ENCODE data around the gene IL6R.

IL6R gene

DNA sequence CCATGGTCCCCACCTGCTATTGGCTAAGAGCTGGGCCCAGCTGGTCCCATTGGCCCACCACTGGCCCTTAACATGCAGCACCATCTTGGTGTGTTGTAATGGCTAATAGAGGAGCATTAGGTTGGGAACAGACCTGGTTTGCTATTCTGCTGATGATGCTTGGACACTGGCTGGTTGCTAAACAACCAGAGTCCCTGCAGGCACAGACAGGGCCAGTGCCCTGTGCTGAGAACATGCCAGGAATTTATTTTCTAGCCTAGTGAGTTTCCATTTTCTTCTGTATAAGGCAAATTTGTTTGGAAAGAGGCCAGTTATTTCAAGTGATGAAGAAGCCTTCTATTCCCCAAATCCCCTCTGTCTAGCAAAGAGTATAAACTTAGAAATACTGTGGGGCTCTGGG, 53.9 kb downstream of the IL6R start:
- Histone ChIP-seq H4K20me1 (peaks cover 0 to 94% (median 31%) of the 10 kb centered on the region in 11 experiments; a peak in 17 of 22 replicates), H3K9me3 (replicated peaks in 1 of 11) (peaks cover 0 to 8% (median 0%) of the 10 kb centered on the region in 11 experiments; a peak in 2 of 22 replicates), H3K27ac (no peak overlapping the region), H3K4me1 (peaks cover 12 to 47% (median 22%) of the 10 kb centered on the region in 10 experiments; a peak in 19 of 20 replicates), H3K27me3 (no peaks in the 10 kb centered on the region), H3K9ac (no peak overlapping the region), H3K4me2 (no peak overlapping the region), H3K36me3 (peaks cover 0 to 100% (median 93%) of the 10 kb centered on the region in 11 experiments; a peak in 20 of 22 replicates), H3K4me3 (no peak overlapping the region)
- no peak for TF ChIP-seq Cebpa-rat (IDR thresholded peaks at IDR 0.05)

DNA sequence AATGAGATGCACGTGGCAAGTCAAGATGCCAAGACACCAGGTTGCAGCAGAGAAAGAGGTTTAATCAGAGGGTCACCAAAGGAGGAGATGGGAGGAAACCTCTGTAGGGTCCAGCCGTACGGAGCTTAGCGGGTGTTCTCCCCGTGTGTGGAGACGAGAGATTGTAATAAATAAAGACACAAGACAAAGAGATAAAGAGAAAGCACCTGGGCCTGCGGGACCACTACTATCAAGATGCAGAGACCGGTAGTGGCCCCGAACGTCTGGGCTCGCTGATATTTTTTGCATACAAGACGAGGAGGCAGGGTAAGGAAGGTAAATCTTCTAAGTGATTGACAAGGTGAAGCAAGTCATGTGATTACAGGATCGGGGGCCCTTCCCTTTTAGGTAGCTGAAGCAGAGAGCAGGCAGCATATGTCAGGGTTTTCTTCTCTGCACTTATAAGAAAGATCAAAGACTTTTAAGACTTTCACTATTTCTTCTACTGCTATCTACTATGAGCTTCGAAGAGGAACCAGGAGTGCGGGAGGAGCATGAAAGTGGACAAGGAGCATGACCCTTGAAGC, 55.6 kb downstream of the IL6R start:
- Histone ChIP-seq H3K4me1 (peaks cover 9 to 53% (median 25%) of the 10 kb centered on the region in 10 experiments; a peak in 18 of 20 replicates), H3K9ac (no peak overlapping the region), H3K4me3 (no peak overlapping the region), H3K36me3 (peaks cover 0 to 100% (median 93%) of the 10 kb centered on the region in 11 experiments; a peak in 20 of 22 replicates), H3K9me3 (replicated peaks in 1 of 11) (peaks cover 0 to 8% (median 0%) of the 10 kb centered on the region in 11 experiments; a peak in 2 of 22 replicates), H3K4me2 (no peak overlapping the region), H3K27me3 (no peaks in the 10 kb centered on the region), H4K20me1 (peaks cover 0 to 94% (median 34%) of the 10 kb centered on the region in 11 experiments; a peak in 13 of 22 replicates), H3K27ac (no peak overlapping the region)
- no peak for TF ChIP-seq Cebpa-rat (IDR thresholded peaks at IDR 0.05)

DNA sequence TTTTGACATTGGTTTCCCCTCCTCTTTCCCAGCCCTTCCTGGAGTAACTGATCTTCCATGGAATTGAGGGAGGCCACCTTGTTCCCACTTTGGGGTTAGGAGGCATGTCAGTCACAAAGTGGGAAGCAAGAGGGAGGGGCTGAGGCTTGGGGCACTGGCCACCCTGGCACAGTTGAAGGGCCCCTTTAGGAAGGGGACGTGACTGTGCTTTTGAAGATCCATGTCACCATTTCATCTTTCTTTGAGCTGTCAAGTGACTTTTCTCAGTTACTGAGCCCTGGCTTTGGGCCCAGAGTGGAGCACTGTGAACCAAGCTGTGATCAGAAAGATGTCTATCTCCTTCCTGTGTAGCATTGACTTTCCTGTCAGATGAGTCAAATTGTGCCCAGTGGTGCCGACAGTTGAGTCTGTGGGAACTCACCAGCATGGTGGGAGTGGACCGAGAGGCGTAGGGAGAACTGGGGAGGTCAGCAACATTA, 58.4 kb downstream of the IL6R start:
- no peak overlapping the region; a peak in 1 of 20 replicates for H3K4me3 ChIP-seq
- no peaks in the 10 kb centered on the region; a peak in 1 of 22 replicates for H3K9me3 ChIP-seq (replicated peaks in 1 of 11)
- peaks cover 0 to 100% (median 77%) of the 10 kb centered on the region in 11 experiments; a peak in 18 of 22 replicates for H3K36me3 ChIP-seq
- TF ChIP-seq Cebpa-rat (IDR thresholded peaks at IDR 0.05), result no peak
- H3K9ac ChIP-seq, result peak overlapping the region in 3 of 11 experiments; percentile 5 to 35 (median 18); a peak in 3 of 22 replicates
- no peaks in the 10 kb centered on the region for H3K27me3 ChIP-seq
- H3K4me1 ChIP-seq, result peaks cover 9 to 69% (median 27%) of the 10 kb centered on the region in 10 experiments; a peak in 18 of 20 replicates
- H4K20me1 ChIP-seq, result peaks cover 0 to 96% (median 55%) of the 10 kb centered on the region in 11 experiments; a peak in 18 of 22 replicates
- H3K4me2 ChIP-seq, result peak overlapping the region in 9 of 11 experiments; percentile 4 to 81 (median 49); a peak in 16 of 22 replicates
- peak overlapping the region in 8 of 11 experiments; percentile 11 to 71 (median 46); a peak in 13 of 22 replicates for H3K27ac ChIP-seq

DNA sequence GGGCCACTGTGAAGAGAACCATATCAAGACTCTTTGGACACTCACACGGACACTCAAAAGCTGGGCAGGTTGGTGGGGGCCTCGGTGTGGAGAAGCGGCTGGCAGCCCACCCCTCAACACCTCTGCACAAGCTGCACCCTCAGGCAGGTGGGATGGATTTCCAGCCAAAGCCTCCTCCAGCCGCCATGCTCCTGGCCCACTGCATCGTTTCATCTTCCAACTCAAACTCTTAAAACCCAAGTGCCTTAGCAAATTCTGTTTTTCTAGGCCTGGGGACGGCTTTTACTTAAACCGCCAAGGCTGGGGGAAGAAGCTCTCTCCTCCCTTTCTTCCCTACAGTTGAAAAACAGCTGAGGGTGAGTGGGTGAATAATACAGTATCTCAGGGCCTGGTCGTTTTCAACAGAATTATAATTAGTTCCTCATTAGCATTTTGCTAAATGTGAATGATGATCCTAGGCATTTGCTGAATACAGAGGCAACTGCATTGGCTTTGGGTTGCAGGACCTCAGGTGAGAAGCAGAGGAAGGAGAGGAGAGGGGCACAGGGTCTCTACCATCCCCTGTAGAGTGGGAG, 60.6 kb downstream of the IL6R start:
- Histone ChIP-seq H3K4me2 (peak overlapping the region in 4 of 11 experiments; percentile 10 to 93 (median 80); a peak in 7 of 22 replicates), H3K9me3 (replicated peaks in 1 of 11) (no peaks in the 10 kb centered on the region), H3K4me3 (no peak overlapping the region), H3K27me3 (no peaks in the 10 kb centered on the region), H3K36me3 (peaks cover 0 to 84% (median 56%) of the 10 kb centered on the region in 11 experiments; a peak in 18 of 22 replicates), H3K27ac (peak overlapping the region in 3 of 11 experiments; percentile 64 to 69 (median 67); a peak in 7 of 22 replicates), H3K9ac (peak overlapping the region in 3 of 11 experiments; percentile 52 to 63 (median 55); a peak in 6 of 22 replicates), H3K4me1 (peaks cover 9 to 67% (median 27%) of the 10 kb centered on the region in 10 experiments; a peak in 18 of 20 replicates), H4K20me1 (peaks cover 0 to 99% (median 60%) of the 10 kb centered on the region in 11 experiments; a peak in 18 of 22 replicates)
- TF ChIP-seq Cebpa-rat (IDR thresholded peaks at IDR 0.05), result no peak

DNA sequence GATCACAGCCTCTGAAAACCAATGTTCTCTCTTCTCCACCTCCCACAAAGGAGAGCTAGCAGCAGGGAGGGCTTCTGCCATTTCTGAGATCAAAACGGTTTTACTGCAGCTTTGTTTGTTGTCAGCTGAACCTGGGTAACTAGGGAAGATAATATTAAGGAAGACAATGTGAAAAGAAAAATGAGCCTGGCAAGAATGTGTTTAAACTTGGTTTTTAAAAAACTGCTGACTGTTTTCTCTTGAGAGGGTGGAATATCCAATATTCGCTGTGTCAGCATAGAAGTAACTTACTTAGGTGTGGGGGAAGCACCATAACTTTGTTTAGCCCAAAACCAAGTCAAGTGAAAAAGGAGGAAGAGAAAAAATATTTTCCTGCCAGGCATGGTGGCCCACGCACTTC, 61.1 kb downstream of the IL6R start:
- H4K20me1 ChIP-seq, result peaks cover 0 to 99% (median 65%) of the 10 kb centered on the region in 11 experiments; a peak in 18 of 22 replicates
- peak overlapping the region in 3 of 11 experiments; percentile 52 to 63 (median 55); a peak in 6 of 22 replicates for H3K9ac ChIP-seq
- H3K27ac ChIP-seq, result peak overlapping the region in 3 of 11 experiments; percentile 64 to 69 (median 67); a peak in 7 of 22 replicates
- peaks cover 9 to 62% (median 27%) of the 10 kb centered on the region in 10 experiments; a peak in 18 of 20 replicates for H3K4me1 ChIP-seq
- peak overlapping the region in 4 of 11 experiments; percentile 10 to 93 (median 80); a peak in 7 of 22 replicates for H3K4me2 ChIP-seq
- no peaks in the 10 kb centered on the region for H3K27me3 ChIP-seq
- no peaks in the 10 kb centered on the region for H3K9me3 ChIP-seq (replicated peaks in 1 of 11)
- H3K36me3 ChIP-seq, result peaks cover 0 to 79% (median 51%) of the 10 kb centered on the region in 11 experiments; a peak in 18 of 22 replicates
- H3K4me3 ChIP-seq, result no peak overlapping the region
- TF ChIP-seq Cebpa-rat (IDR thresholded peaks at IDR 0.05), result no peak

DNA sequence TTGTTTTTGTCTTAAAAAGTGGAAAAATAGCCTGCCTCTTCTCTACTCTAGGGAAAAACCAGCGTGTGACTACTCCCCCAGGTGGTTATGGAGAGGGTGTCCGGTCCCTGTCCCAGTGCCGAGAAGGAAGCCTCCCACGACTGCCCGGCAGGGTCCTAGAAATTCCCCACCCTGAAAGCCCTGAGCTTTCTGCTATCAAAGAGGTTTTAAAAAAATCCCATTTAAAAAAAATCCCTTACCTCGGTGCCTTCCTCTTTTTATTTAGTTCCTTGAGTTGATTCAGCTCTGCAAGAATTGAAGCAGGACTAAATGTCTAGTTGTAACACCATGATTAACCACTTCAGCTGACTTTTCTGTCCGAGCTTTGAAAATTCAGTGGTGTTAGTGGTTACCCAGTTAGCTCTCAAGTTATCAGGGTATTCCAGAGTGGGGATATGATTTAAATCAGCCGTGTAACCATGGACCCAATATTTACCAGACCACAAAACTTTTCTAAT, 61.8 kb downstream of the IL6R start:
- no peaks in the 10 kb centered on the region for H3K27me3 ChIP-seq
- no peak for TF ChIP-seq Cebpa-rat (IDR thresholded peaks at IDR 0.05)
- H3K36me3 ChIP-seq, result peaks cover 0 to 71% (median 44%) of the 10 kb centered on the region in 11 experiments; a peak in 18 of 22 replicates
- H3K9ac ChIP-seq, result peak overlapping the region in 3 of 11 experiments; percentile 52 to 55 (median 55); a peak in 4 of 22 replicates
- peaks cover 9 to 56% (median 24%) of the 10 kb centered on the region in 10 experiments; a peak in 18 of 20 replicates for H3K4me1 ChIP-seq
- no peak overlapping the region for H3K4me3 ChIP-seq
- H4K20me1 ChIP-seq, result peaks cover 0 to 95% (median 68%) of the 10 kb centered on the region in 11 experiments; a peak in 18 of 22 replicates
- H3K4me2 ChIP-seq, result peak overlapping the region in 3 of 11 experiments; percentile 80 to 93 (median 81); a peak in 6 of 22 replicates
- H3K9me3 ChIP-seq (replicated peaks in 1 of 11), result no peaks in the 10 kb centered on the region
- peak overlapping the region in 3 of 11 experiments; percentile 27 to 69 (median 67); a peak in 5 of 22 replicates for H3K27ac ChIP-seq

DNA sequence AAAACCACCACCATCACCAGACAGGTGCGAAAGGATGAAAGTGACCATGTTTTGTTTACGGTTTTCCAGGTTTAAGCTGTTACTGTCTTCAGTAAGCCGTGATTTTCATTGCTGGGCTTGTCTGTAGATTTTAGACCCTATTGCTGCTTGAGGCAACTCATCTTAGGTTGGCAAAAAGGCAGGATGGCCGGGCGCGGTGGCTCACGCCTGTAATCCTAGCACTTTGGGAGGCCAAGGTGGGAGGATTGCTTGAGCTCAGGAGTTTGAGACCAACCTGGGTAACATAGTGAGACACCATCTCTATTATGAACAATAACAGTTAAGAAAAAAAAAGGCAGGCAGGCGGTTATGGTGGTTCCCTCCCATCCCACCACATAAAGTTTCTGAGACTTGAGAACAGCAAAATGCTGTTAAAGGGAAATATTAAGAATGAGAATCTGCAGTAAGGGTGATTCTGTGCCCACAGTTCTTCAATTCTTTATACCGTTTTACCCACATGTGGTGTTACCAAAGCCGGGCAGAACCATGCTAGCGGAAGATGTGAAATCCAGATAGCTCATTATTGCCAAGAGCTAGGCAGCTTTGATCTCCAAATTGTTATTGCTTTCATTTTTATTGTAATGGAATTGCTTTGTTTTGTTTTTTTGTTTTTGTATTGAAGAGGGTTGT, 62.4 kb downstream of the IL6R start:
- H3K9ac ChIP-seq, result peak overlapping the region in 1 of 11 experiments; percentile 55; a peak in 1 of 22 replicates
- peaks cover 0 to 90% (median 68%) of the 10 kb centered on the region in 11 experiments; a peak in 18 of 22 replicates for H4K20me1 ChIP-seq
- 0 out of 22 replicates have a peak overlapping the region, but pooled peaks of 2 of the 11 experiments have one; percentile 67 to 69 for H3K27ac ChIP-seq
- TF ChIP-seq Cebpa-rat (IDR thresholded peaks at IDR 0.05), result no peak
- no peak overlapping the region for H3K4me3 ChIP-seq
- peak overlapping the region in 3 of 11 experiments; percentile 80 to 93 (median 81); a peak in 4 of 22 replicates for H3K4me2 ChIP-seq
- no peaks in the 10 kb centered on the region for H3K9me3 ChIP-seq (replicated peaks in 1 of 11)
- peaks cover 0 to 65% (median 38%) of the 10 kb centered on the region in 11 experiments; a peak in 18 of 22 replicates for H3K36me3 ChIP-seq
- peaks cover 9 to 50% (median 20%) of the 10 kb centered on the region in 10 experiments; a peak in 17 of 20 replicates for H3K4me1 ChIP-seq
- no peaks in the 10 kb centered on the region for H3K27me3 ChIP-seq

All from BLaER1 treated with 17β-estradiol and CSF1 and Interleukin-3, amounts not matched to agents 10 nM and 100 nM (cell line).